HG03060 (cell line): ENCODE measurements around the gene CALR.

Source experiments
- ATAC-seq: cut with Tn5 transposase; IDR thresholded peaks from one replicate; pipeline ENCODE4 v1.9.1; 2021; ENCODE audit warnings: low read depth, moderate number of reproducible peaks; ENCODE audit not compliant: unreplicated experiment

CALR gene

GRCh38 chr19:12933287-12934072, 4.9 kb upstream of the CALR start, which contains the start of gene FARSA:
Gene FARSA, minus strand, starts transcription at chr19:12933711. Its CDS starts 15 bp downstream, at chr19:12933696.
- no peak for ATAC-seq

DNA sequence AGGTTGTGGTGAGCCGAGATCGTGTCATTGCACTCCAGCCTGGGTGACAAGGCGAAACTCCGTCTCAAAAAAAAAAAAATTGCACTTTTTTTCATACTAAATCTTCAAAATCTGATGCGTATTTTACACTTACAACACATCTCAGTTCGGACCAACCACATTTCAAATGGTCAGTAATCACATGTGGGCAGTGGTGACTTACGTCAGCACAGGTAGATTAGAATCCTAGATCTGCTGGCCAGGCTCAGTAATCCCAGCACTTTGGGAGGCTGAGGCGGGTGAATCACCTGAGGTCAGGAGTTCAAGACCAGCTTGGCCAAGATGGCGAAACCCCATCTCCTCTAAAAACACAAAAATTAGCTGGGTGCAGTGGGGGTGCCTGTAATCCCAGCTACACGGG, 3.3 kb upstream of the CALR start:
- ATAC-seq = no peak

DNA sequence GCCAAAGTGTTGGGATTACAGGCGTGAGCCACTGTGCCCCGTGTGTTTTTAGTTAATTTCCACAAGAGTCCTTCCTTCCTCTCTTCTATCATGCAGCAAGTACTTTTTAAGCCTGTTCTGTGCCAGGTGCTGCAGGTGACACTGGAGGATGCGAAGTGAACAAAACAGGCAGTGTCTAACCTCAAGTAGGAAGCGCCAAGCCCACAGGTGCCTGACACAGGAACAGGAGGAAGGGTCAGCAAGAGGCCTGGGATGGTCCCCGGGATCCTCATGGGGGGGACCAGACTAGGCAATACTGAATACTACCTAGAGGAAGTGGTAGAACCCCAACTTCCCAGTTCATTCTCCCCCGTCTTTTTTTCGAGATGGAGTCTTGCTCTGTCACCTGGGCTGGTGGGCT, 1.8 kb upstream of the CALR start:
- ATAC-seq = no peak

- no peak for ATAC-seq
These were observed 1.1 kb upstream of the CALR start for GRCh38 chr19:12937093-12937926.

GRCh38 chr19:12938779-12939601, 581 bp downstream of the CALR start:
- ATAC-seq = peak; percentile 3

DNA sequence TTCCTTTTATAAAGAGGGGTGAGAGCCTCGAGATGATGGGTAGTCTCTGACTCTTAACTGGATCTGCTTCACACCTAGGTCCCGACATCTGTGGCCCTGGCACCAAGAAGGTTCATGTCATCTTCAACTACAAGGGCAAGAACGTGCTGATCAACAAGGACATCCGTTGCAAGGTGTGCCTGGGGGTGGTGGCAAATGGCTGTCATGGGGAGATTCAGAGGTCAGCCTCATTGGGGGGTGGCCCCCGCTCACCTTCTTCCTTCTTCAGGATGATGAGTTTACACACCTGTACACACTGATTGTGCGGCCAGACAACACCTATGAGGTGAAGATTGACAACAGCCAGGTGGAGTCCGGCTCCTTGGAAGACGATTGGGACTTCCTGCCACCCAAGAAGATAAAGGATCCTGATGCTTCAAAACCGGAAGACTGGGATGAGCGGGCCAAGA, 1.6 kb downstream of the CALR start:
- no peak for ATAC-seq

DNA sequence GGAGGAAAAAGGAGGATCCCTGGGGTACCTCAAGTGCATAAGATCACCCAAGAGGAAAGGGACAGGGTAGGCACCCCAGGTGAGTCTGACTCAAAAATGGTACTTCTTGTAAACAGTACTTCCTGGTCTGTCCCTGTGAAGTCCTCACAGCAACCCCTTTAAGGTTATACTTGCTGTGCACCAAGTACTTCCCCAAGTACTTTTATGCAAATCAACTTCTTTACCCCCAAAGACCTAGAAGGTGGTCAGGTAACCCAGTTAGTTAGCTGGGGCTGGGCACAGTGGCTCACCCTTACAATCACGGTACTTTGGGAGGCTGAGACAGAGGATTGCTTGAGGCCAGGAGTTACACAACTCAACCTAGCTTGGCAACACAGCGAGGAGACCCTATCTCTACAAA, 2.5 kb downstream of the CALR start:
- no peak for ATAC-seq

DNA sequence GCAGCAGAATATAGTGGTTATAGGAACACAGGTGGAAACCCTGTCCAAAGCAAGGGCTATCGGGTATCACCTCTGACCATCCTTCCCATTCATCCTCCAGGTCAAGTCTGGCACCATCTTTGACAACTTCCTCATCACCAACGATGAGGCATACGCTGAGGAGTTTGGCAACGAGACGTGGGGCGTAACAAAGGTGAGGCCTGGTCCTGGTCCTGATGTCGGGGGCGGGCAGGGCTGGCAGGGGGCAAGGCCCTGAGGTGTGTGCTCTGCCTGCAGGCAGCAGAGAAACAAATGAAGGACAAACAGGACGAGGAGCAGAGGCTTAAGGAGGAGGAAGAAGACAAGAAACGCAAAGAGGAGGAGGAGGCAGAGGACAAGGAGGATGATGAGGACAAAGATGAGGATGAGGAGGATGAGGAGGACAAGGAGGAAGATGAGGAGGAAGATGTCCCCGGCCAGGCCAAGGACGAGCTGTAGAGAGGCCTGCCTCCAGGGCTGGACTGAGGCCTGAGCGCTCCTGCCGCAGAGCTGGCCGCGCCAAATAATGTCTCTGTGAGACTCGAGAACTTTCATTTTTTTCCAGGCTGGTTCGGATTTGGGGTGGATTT, 5.1 kb downstream of the CALR start:
- ATAC-seq = no peak

DNA sequence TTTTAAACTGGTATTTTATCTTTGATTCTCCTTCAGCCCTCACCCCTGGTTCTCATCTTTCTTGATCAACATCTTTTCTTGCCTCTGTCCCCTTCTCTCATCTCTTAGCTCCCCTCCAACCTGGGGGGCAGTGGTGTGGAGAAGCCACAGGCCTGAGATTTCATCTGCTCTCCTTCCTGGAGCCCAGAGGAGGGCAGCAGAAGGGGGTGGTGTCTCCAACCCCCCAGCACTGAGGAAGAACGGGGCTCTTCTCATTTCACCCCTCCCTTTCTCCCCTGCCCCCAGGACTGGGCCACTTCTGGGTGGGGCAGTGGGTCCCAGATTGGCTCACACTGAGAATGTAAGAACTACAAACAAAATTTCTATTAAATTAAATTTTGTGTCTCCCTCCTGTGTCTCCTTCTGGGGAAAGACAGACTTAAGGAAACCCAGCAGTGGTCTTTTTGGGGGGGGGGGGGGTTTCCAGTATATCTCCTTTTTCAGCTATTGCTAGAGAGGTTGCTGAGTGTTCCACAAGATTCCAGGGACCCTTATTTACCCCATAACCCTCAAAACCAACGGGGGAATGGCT, 5.8 kb downstream of the CALR start:
- ATAC-seq = no peak

- peak; percentile 80 for ATAC-seq
These were observed 7.2 kb downstream of the CALR start, which contains the start of gene RAD23A for GRCh38 chr19:12945479-12946091. Gene RAD23A, plus strand, starts transcription at chr19:12945862. Its CDS starts 87 bp downstream, at chr19:12945949.

DNA sequence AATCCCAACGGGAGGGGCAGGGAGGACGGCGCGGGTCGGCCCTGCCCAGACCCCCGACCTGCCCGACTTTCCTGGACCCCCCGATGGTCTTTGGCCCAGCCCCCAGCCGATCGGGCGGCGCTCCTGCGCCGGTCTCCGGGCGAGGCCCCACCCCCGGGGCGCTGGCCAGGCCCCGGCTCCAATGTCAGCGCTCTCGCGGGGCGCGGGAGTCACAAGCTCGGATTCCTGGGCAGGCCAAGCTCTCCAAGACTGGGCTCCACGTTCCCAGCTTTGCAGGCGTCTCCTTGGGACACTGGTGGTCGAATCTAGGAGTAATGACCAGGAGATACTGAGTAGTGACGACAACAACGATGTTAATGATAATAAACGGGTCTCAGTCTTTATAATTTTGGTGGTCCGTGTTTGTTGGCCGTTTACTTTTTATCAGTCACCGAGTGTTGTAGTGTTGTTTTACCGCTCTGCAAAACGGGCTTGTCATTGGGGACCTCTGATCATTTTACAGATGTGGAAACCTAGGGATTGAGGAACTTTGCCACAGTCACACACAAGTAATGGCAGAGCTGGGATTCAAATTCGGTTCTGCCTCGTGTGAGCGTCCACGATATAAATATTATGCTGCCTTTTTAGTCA, 7.8 kb downstream of the CALR start:
- ATAC-seq = no peak

DNA sequence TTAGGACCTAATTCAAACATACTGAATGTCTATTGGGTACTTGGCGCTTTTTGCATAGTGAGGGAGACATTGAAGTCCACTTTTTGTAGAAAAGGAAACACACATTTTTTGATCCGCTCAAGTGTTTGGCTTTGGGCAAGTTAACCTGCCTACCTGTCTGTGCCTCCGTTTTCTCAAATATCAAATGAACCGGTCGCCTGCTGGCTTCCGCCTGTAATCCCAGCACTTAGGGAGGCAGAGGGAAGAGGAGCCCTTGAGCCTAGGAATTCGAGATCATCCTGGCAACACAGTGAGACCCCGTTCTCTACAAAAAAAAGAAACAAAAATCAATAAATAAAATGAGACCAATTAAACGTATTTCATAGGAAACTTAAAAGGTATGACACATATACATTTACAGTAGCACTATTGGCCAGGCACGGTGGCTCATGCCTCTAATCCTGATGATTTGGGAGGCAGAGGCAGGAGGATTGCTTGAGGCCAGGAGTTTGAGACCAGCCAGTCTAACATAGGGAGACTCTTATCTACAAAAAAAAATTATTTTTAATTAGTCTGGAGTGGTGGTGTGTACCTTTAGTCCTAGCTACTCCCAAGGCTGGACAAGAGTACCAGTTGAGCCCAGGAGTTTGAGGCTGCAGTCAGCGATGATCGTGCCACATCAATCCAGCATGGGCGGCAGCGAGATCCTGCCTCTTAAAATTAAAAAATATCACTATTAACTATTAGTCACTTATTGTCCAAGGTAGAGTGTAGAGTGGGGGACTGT, 8.5 kb downstream of the CALR start:
- no peak for ATAC-seq

- no peak for ATAC-seq
These were observed 9.5 kb downstream of the CALR start for GRCh38 chr19:12947702-12948611.

- no peak for ATAC-seq
These were observed 10.4 kb downstream of the CALR start for GRCh38 chr19:12948612-12949362.

- ATAC-seq = no peak
These were observed 11.2 kb downstream of the CALR start for GRCh38 chr19:12949363-12950283.
